ENCODE data around the gene PRKCE. TPM values are rescaled to one million over a fixed set of nuclear protein-coding genes. Genes with fewer than 3 reads are reported as not detected.
"Not testable (repeated sequence)": the region's sequence is repeated elsewhere in the genome, so short reads cannot be mapped to it uniquely, and the experiment has no call there.

The PRKCE gene
- total RNA-seq, 1 experiment from 2014 or later: 10.3 TPM

DNA sequence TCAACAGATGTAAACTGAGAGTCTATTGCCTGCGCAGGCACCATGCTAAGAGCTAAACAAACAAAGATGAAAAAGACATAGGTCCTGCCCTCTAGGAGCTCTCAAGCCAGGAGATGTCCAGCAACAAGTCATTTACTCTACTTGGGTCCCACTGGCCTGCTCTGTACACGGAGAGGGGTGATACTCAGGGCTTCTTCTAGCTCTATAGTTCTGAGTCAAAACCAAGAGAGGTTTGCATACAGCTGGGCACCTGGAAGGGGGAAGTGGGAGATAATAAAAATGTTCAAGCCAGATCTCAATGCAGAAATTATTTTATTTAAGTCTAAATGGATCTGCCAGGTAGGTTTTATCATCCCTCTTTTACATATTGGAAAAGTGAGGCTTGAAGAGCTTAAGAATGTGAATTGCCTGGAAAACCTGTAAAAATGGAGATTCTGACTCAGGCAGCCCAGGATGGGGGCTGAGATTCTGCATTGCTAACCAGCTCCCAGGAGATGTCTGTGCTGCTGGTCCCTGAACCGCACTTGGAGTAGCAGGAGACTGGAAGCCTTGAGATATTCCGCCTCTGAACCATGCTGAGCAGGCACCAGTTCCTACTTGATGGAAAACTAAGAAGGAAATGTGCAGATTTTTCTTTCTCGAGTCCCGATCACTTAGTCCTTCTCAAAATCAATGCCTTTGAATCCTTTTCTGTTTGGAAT lies 201.1 kb downstream of the PRKCE start:
- DNase-seq (ENCODE audit: extremely low read depth, low read depth): no peak

DNA sequence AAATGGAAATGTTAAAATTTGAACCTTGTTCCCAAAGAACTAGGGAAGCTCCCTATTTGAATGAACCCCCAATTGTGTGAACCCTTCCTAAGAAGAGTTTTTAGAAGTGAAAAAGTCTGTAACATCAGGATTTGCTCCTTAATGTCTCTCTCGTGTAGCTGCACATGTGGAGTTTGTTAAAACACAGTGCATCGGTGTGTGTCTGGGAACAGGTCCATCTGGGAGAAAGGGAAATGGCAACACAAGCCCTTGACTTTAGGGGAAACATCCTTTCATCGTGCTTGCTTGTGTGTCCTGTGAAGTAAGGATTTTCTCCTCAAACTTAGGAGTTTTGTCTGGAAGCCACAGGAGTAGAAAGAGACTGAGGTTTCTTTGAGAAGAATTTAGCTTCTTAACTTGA lies 203.9 kb downstream of the PRKCE start:
- no peak for DNase-seq (ENCODE audit: extremely low read depth, low read depth)

DNA sequence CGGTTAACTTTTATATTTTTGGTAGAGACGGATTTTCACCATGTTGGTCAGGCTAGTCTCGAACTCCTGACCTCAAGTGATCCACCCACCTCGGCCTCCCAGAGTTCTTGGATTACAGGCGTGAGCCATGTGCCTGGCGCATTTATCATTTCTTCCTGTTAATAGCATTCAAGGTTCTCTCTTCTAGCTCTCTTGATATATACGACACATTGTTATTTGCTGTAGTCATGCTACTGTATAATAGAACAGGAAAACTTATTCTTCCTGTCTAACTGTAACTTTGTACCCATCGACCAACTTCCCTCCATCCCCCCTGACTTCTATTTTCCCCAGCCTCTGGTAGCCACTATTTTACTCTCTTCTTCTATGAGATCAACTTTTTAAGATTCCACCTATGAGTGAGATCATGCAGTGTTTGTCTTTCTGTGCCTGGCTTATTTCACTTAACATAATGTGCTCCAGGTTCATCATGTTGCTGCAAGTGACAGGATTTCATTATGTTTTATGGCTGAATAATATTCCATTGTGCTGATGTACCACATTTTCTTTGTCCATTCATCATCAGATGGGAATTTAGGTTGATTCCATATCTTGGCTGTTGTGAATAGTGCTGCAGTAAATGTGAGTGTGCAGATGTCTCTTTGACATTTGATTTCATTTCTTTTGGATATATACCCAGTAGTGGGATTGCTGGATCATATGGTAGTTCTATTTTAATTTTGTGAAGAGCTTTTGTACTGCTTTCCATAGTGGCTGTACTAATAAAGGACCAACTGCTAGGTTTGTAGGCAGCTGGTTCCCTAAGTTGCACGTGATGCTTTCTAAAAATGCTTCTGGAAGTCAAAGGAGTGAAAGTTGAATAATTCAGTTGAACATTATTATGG lies 205.2 kb downstream of the PRKCE start:
- DNase-seq (ENCODE audit: extremely low read depth, low read depth): no peak

DNA sequence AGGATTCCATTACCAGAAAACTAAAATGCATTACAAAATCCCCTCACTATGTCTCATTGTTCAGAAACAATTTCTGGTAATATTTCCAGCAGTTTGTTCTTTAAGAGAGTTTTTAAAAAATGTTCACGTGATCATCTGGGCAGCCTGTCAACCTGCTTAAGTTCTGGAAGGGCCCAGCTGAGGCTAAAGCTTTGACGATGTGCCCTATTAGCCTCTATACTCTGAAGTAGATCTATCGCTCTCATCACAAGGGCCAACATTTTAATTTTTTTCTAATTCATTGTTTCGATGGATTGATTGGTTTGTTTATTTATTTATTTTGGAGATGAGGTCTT lies 205.8 kb downstream of the PRKCE start:
- DNase-seq (ENCODE audit: extremely low read depth, low read depth): no peak

DNA sequence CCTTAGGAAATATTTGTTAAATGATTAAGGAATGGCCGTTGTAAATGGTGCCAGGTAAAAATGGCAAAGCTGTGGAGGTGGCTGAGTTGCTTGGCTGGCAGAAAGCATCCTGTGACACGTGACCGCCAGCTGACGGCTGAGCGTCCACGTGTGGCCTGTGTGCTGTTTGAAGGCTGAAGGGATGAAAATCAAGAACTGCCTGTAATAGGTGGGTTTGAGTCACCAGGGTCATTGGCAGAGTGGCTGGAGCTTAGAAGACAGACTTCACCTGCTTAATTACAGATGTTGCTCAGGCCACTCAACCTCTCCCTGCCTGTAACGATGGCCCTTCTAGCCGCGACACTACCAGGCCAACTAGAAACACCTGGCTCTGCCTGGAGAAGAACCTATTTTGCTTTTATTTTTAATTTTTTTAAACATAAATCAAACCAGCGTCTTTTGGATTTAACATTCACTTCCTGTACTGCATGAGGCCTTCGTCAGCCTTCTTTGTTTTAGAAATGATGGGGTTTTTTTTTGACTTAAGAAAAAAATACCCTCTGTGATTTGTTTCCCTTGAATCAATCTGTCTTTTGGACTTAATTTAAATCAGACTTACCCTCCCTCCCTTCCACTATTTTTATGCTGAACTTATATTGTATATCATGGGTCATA lies 206.5 kb downstream of the PRKCE start:
- no peak for DNase-seq (ENCODE audit: extremely low read depth, low read depth)

DNA sequence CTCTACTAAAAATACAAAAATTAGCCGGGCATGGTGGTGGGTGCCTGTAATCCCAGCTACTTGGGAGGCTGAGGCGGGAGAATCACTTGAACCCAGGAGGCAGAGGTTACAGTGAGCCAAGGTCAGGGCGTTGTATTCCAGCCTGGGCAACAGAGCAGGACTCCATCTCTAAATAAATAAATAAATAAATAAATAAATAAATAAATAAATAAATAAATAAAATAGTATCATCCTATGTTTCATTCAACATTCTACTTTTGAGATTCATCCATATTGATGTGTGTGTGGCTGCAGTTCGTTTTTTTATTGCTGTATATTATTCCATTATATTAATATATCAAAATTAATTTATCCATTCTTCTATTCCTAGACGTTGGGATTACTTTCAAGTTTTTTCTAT lies 207.4 kb downstream of the PRKCE start:
- DNase-seq (ENCODE audit: extremely low read depth, low read depth): not testable (repeated sequence)

DNA sequence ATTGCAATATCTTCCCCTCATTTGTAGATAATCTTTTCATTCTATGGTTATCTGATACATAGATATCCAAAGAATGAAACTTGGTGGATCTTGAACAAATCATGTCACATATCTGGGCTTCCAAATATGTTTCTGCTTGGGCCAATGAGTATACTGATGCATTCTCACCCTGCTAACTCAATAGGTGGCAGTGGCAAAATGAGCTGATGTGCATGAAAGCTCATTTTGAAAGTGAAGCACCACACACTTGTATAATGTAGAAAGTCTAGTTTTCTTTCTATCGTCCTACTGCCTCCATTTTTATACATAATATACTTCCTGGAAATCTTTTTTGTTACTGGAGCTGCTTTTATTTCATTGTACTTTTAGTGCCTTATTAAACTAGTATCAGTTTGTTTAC lies 208.2 kb downstream of the PRKCE start:
- DNase-seq (ENCODE audit: extremely low read depth, low read depth): no peak

DNA sequence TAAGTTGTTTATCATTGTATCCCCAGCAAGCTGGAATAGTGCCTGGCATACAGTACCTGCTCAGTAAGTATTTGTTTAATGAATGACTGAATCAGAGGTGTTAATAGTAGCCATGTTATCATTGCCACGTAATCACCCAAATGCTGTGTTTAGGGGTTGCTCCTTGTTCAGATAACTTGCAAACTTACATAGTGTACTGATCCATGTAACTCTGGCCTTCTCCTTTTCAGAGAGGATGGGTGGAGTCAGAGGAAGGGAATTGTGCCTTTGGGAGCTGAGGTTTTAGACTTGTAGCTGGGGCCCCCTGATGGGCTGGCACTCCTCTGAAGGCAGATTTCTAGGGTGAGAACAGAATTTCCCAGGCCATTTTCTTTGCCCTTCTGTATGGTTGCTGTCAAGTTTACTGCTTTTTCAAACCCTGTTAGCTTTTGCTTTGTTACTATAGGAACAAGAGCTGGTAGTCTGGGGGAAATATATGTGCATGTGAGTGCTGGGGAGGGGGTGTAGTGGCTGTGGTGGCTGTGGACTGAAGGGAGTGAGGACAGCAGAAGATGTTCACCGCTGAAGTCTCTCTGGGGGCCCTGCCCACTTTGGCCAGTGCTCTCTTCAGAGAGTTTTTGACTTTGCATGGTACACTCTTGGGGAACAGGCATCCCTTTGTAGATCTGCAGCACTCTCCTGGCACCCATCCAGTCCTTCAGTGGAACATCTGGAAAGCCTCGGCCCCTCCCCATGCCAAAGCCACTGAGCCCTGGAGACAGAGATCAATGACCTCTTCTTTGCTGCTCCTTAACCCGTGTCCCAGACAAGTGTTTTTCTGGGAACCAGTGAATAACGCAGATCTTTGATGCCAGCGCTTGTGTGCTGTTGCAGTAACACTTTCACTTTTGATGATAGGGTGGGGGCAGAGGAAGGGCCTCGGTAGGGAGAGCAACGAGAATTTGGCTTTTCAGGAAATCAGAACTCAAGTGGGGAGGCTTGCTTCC lies 209.0 kb downstream of the PRKCE start:
- no peak for DNase-seq (ENCODE audit: extremely low read depth, low read depth)

DNA sequence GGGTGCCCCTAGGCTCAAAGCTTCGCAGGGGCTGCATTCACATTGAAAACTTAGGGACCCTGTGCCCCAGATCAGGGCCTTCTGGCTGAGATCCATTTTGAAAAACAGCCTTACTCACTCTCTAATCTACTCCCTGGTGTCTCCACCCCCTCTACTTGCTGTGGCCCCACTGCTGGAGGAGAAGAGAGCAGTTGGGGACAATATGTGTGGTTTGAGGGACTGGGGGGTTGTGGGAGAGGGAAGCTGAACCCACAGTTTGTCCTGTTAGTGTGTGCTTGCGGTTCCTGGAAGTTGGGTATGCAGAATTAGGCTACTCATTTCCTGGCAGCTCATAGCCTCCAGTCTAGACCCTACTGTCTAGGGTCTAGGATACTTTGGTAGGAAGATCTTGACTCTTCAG lies 211.4 kb downstream of the PRKCE start:
- DNase-seq (ENCODE audit: extremely low read depth, low read depth): no peak

DNA sequence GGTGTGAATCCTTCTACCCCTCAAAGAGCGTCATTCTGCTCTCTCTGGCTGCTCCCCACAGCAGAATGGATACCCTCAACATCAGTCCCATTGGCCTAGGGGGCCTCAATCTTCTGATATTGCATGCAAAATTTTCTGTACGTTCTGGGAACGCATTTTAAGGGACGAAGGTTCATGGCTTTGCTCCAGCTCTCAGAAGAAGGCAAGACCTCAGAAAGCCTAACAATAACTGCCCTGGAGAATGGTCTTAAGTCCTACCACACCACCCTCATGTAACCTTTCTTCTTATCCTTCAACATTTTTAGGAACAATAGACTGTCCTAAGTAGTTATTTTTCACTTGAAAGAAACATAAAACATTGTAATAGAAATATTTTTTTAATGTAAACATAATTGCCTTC lies 212.6 kb downstream of the PRKCE start:
- no peak for DNase-seq (ENCODE audit: extremely low read depth, low read depth)

DNA sequence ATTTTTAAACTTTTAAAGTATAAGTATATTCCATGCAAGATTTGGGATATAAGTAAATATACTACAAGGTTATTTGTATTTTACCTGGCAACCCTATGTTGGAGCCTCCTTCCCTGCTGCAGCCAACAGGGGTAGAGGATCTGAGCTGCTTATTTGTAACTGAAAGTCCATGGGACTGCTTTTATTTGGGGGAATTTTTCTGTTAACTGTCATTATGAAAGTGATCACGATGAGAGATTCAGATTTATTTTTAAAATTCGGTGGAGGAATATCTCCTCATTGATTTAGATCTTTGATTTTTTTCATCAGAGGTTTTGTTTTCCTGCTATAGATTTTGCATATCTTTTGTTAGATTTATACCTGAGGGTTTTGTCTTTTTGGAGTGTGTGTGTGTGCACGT lies 215.9 kb downstream of the PRKCE start:
- DNase-seq (ENCODE audit: extremely low read depth, low read depth): no peak

DNA sequence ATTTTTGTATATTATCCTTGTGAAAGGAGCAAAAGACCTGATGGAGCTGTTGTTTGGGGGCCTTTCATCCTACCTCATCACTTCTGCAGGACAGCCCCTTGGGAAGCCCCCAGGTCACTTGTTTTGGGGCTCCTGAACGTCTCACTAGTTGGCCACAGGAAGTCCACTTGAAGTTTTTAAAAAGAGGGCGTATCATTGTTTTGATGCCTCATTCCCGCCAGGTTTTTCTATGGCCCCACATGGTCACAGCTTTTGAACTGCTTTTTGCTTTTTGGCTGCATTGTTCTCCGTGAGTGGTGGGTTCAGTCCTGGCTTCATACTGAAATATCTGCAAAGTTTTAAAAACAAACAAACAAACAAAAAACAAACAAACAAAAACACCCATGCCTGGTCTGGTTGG lies 216.3 kb downstream of the PRKCE start:
- DNase-seq (ENCODE audit: extremely low read depth, low read depth): no peak

DNA sequence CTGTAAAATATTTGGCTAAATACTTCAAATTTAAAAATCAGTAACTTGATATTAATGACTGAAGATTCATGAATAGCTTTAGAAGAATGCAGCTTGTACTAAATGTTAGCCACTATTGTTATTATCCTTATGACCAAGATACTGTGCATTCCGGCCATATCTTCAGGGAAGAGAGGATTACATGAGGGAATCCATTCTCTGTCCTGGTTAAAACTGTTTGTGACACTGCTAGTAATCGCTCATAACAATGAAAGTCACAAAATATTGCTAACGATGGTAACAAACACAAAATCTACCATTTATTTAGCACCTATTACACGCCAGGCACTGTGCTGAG lies 217.7 kb downstream of the PRKCE start:
- DNase-seq (ENCODE audit: extremely low read depth, low read depth): no peak

DNA sequence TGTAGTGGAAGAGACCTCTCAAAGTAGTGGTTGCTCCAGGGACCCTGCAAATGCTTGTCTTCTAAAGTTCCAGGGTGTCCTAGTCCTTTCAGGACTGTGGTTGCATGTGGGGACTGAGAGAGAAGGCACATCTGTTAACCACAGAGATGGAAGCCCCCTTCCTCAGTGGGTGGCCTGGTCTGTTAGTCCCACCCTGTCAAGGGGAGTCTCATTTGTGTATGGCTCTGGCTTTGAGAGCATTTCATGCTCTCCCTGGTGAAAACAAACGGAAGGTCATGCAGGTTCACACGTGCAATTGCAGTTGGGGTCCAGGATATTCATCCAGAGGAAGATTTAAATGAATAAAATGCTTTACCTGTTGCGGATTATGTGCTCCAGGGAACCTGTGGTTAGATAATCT lies 219.6 kb downstream of the PRKCE start:
- no peak for DNase-seq (ENCODE audit: extremely low read depth, low read depth)

DNA sequence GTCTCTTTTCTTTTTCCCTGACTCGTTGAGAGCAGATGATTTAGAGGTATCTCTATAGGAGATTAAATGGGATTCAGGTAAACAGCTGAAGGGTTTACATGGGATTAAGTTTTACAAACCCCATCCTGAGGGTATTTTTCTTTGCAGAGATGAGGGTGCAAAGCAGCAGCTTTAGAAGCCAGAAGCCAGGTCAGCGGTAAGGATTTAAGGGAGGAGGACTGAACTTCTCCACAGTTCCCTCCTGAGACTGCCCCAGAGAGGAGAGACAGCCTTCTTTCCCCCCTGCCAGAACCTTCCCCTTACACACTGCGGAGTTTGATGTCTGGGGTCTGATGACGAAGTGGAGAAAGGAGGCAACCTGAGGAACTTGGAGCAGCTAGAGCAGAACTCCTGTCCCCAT lies 220.1 kb downstream of the PRKCE start:
- no peak for DNase-seq (ENCODE audit: extremely low read depth, low read depth)

DNA sequence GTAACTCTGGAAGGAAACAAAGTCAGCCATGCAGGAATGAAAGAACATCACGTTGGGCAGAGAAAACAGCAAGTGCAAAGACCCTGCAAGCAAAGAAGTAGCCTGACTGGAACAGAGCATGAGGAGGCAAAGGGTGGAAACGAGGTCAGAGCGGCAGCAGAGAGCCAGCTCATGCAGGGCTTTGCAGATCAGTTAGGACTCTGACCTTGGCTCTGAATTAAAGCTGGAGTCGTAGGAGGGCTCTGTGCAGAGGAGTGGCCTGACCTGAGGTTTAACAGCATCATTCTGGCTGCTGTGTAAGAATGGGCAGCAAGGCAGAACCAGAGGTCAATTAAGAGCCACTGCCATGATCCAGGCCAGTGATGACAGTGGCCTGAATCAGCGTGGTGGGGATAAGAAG lies 220.7 kb downstream of the PRKCE start:
- no peak for DNase-seq (ENCODE audit: extremely low read depth, low read depth)

DNA sequence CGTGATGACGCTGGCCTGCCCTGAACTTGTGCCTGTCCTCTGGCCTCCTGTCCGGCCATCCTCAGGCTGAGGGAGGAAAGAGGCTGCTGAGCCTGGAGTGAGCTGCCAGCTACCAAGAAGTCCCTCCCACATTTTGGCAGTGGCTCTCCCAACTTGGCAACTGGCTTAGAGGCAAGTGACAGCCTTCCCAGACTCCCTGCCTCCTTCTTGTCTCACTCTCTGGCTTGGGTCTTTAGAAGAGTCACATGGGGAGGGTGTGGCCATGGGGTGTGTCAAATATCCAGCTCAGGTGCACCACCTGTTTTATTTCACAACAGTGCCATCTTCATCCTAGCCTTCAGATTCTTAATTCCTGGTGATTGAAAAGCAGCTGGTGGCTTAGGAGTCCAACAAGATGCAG lies 222.9 kb downstream of the PRKCE start:
- no peak for DNase-seq (ENCODE audit: extremely low read depth, low read depth)

DNA sequence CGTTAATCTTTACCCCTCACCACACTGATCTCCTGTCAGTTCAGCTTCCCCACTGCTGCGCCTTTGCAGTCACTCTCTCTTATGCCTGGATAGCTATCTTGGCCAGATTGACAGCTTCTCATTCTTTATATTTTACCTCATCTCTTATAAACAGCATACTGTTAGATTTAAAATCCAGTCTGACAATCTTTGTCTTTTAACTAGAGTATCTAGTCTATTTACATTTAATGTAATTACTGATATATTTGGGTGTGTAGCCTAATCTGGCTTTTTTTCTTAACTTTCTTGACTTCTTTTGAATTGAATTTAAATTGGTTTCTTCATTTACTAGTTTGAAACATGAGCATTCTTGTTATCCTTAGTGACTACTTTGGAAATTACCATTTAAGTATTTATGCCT lies 225.1 kb downstream of the PRKCE start:
- no peak for DNase-seq (ENCODE audit: extremely low read depth, low read depth)

DNA sequence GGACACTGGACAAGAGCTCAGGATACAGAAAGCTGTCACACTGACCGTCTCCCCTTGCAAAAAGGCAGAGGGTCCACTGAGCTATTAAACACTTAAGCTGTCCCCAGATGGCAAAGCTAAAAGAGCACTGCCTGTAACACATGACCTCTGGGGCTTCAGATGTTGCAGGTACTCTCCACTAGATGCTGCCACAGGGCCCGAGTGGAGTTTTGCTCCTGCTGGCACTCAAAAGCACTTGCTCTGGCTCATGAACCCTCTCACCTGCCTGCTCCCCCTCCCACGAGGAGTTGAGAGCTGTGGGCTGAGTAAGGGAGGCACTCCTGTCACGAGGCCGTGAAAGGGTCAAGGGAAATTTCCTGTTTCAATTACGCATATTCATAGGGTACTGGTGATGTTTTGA lies 227.9 kb downstream of the PRKCE start:
- no peak for DNase-seq (ENCODE audit: extremely low read depth, low read depth)

DNA sequence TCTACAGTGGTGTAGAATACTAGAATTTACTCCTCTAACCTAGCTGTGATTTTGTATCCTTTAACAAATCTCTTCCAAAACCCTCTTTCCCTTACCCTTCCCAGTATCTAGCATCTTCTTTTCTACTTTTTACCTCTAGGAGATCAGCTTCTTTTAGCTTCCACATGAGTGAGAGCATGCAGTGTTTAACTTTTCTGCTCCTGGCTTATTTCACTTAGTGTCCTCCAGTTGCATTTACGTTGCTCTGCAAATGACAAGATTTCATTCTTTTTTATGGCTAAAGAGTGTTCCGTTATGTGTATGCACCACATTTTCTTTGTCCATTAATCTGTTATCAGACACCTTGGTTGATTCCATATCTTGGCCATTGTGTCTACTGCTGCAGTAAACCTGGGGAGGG lies 228.5 kb downstream of the PRKCE start:
- no peak for DNase-seq (ENCODE audit: extremely low read depth, low read depth)

Measured in NCI-H460 (cell line).